Inferior parietal cortex (tissue), 1 donor: ENCODE results near the gene HIVEP2.
A peak's percentile ranks its signal among the peaks of the same experiment; 100 is the strongest.

Source experiments
- DNase-seq: peaks from one replicate; pipeline ENCODE4 v3.0.0-alpha.2; 2016; ENCODE audit errors: extremely low spot score

The HIVEP2 gene

DNA sequence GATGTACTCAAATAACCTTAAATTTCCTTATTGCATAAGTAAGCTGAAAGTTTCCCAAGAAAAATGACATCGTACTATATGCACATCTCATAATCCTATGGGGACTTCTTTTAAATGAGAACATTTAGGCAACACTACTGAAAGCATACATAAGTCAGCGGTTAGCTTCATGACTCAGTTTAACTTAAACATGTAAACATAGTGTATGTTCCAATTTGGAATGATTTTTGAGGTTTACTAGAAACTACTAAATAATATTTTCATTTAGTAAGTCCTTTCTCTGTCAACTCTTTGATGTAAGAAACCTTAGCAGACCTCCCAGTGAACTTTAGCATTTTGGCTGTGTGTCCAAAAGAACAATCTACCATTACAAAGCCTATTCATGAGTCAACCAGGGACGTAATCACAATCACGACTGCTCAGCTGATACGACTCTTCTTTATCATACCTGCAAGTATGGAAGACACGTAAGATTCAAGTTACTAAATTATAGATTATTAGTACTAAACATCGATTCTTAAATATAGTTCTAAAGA, 19.3 kb downstream of the HIVEP2 start:
- no peak for DNase-seq

DNA sequence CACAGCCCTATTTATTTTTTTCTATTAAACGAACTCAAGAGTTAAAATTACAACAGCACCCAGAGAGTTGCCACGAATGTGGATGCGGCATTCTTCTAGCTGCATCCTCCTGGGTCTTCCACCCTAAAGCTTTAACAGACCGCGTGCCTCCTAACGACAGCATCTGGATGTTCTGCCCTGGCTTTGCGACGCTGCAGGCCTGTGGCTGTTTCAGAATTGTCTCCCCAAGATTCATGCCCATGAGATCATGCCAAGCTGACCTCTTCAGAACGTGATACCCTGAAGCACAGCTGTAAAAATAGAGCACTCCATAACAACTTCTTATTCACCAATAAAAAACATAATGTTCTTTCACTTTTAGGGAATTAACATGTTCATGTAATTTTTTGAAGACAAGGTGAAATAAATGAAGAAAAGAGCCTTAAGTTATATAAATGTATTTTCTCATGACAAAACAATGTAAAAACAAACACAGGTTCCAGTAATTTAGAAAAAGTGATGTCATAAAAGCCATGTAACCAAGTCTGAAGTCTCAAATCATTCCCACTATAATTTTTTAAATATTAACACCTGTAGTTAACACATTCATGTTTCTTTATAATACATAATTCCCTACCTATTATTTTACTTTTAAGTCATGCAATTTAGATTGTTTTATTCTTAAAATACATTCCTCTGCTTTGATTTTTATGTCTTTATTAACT, 26.5 kb downstream of the HIVEP2 start:
- DNase-seq, result no peak

DNA sequence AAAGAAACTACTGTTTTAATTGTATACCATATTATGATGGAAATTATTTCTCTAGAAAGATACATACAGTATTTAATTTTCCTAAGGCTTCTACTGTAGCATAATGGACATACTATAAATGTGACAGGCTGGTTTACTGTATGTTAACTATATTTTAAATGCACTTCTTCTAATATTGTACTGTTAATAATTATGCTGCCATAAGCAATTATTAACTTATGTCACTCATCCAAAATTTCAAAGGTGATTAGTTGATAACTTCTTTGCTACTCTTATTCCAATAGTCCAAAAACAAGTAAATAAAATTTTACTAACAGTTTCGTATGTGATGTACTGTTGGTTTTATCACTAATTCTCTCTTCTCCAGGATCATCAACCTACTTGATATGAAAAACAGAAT, 28.1 kb downstream of the HIVEP2 start:
- DNase-seq, result no peak

DNA sequence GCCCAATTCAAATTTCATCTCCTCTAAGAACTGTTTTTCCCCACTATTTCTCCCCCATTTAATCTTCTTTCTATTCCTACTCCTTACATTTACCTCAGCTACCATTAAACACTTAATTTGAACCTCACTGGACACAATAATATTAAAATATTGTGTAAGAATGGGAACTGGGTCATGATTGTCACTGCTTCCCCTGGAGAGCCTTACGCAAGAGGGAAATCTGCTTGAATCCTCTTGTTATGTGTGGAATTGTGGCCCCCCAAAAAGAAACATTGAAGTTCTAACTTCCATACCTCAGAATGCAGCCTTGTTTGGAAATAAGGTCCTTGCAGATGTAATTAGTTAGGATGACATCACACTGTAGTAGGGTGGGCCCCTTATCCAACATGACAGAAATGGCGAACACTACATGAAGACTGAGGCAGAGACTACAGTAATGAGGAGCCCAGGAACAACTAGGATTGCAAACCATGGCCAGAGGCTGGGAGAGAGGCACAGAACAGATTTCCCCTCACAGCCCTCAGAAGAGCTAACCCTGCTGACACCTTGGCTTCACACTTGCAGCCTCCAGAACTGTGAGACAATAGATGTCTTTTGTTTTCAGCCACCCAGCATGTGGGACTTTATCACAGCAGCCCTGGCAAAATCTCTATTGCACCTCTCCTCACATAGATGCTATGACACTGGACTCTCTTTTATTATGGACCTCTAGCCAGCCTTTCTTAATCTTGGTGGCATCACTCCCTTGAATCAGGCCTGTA, 29.9 kb downstream of the HIVEP2 start:
- DNase-seq, result no peak

DNA sequence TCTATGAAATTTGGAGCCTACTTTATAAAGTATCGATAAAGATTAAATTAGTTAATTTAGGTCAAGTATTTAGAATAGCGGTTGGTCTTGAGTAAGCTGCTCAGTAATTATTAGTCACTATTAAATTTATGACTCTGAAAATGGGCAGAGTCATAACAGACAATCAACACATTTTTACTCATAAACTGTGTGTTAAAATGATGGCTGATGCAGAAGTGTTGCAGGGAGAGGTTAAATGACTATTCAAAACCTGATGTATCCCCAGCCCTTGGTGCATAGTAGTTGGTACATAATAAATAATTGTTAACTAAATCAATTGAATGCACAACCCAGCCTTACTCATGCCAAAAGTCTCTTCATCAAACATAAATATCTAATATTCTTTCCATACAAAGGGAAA, 30.6 kb downstream of the HIVEP2 start:
- no peak for DNase-seq

DNA sequence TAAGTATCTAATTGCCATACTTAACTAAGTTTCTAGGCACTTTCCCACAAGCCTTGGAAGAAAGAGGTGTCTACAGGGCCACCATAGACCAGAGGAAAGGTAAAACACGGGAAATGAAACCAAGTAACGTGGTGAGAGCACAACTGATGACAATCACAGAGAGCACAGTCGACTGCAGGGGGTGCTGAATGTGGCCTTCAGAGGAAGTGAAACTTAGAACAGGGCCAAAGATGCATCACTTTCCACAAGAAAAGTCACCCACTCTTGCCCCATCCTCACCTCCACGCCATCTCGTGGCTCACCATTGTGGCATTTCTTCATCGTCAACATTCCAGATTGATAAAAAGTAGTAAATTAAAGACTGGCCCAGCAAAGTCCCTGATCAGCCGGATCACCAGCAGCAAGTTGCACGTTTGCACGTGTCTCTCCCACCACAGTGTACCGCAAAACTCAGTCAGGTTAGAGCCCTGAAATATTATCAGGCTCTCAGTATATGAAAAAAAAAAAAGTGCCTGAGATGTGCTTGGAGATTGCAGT, 31.4 kb downstream of the HIVEP2 start:
- DNase-seq, result no peak

DNA sequence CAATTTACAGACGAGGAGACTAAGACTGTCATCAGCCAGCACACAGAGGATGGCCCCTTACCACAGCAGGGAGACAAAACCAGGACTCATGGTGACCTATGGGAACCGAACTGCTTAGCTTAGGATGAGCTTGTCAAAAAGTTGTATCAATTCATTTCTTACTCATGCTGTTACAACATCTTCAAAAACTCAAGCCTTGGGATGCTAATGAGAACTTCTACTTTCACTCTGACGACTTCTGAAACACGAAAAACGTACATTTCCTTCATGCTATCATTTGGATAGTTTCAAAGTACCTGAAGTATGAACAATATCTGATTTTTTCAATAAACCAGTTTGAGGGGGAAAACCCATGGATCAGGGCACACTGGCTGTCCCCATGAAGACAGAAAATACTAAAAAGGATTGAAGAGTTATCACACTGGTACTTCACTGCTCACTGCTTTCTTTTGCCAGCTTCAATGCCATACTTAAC, 31.9 kb downstream of the HIVEP2 start:
- no peak for DNase-seq

DNA sequence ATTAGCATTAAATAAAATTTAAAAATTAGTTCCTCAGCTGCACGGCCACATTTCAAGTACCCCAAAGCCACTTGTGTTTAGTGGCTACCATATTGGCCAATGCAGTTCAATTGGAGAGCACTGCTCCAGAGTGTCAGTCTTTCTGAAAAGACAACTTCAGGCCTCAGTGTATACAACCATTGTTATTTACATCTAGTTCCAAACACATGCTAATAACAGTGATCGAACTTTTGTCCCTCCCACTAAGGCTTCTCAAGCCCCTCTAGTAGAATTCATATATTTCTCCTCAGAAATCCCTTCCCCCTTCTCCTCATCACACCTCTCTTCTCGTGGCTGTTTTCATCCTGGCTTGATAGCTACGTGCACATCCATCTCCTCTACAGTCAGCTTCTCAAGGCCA, 32.9 kb downstream of the HIVEP2 start:
- no peak for DNase-seq

DNA sequence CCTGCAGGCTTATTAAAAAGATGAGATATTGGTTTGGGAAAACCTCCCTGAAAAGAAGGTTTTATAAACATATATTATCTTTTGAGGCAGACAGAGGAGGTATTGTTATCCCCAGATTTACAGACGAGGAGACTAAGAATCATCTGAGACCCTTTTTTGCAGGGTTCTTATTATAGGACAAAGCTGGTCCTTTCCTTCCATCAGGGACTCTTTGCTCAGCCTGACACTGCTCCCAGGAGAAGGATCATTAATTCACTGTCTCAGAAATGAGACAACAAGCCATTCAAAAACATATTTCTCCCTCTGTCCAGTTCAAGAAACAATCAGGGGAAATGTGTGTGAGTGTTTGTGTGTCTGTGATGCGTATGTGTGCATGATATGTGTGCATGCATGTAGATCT, 33.5 kb downstream of the HIVEP2 start:
- DNase-seq, result no peak

DNA sequence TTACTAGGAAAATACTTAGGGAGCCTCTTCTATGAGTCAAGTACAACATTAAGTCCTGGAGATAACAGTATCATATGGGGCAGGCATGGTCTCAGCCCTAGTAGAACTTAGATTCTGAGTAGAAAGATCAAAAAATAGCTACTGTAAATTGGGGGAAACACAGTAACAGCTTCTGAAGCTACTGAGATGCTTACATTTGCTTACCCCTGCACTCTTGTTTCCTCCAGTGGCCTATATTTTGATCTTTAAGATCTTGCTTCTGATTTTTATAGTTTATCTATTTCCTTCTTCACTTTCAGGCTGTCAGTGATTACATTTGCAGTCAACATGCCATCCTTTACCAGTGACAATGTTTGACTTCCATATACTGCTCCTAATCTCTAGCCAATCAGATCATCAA, 35.3 kb downstream of the HIVEP2 start:
- DNase-seq, result no peak

DNA sequence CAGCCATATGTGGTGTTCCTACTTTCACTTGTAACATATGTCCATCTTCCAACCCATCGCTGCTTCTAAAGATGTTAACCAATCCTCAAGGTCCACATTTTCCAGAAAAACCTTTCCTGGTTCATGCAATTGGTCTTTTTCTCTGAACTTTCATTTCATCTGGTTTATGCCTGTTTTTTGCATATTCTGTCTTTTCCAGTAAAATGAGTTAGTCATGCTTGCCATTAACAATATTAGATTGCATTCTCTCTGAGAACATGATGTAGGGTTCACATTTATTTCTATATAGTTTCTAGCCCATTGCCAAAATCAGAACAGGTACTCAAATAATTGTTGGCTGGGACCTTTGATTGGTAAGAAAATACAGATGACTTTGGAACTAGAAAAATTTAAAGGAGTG, 36.7 kb downstream of the HIVEP2 start:
- DNase-seq, result no peak

DNA sequence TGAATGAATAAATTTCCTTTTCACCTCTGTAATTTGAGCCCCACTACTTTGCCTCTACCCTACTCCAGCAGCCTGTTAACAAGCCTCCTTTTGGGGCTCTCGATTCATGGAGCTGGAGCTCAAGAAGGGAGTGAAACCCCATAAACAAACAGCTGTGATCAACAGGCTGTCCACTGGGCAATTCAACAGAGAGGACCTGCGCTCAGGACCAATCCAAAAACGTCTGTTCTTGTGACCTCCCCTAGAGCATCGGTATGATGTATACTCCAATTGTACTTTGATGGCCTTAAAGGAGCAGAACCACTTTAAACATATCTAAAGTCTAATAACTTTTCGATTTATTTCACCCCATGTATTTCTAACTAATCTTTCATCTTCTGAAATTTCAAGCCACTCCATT, 37.4 kb downstream of the HIVEP2 start:
- no peak for DNase-seq

DNA sequence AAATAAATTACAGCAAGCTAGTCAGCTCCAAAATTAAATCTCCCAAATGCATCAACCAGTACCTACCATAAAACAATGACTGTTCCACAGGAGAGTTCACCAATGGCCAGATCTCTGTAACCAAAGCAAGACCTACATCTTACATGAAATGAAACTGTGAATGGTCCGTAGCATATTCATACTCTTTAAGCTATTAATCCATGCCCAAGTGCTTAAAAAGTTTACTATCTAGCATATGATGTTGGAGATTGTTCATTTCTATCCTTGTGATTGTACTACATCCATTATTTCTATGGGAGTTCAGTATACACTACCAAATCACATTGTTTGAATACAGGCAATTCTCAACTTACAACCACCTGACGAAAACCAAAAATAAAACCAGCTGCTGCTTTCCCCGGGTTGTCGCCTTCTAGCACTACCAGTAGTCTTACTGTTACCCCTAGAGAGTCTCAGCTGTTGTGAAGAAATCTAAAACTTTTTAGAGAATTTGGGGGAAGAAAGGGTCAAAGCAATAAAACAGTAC, 38.0 kb downstream of the HIVEP2 start:
- no peak for DNase-seq

DNA sequence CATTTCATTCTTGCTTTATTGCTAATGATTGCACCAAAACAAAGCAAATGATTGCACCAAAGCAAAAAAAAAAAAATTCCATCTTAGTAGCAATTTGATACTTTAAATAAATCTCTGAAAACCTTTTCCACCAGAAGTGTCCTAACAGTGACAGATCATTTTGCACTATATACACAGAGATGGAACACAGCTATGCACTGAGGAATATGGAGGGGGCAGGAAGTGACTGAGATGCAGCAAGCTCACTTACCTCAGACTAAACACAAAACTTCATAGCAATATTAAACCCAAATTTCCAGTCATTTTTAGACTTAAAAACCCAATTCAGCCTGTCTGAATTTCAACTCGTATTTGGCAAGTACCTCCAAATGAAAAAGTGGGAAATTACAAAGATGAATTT, 41.2 kb downstream of the HIVEP2 start:
- no peak for DNase-seq

DNA sequence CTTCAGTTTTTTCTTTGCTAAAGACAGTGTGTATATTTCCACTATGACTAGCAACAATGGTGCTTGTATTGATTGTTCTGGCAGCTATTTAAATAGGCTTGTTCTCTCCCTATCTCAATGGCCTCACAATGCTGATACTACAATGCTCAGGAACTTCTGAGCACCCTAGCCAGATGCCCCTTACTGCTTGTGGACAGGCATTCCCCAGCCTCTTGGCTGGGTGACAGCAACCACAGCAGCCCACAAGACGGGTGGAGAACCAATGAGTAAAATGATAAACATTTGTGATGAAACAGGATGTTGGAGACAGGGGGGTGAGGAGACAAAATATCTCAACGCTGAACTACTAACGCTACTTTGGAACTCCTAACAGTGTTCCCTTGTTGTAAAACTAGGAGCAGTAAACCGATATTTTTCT, 42.3 kb downstream of the HIVEP2 start:
- DNase-seq, result peak; percentile 43

DNA sequence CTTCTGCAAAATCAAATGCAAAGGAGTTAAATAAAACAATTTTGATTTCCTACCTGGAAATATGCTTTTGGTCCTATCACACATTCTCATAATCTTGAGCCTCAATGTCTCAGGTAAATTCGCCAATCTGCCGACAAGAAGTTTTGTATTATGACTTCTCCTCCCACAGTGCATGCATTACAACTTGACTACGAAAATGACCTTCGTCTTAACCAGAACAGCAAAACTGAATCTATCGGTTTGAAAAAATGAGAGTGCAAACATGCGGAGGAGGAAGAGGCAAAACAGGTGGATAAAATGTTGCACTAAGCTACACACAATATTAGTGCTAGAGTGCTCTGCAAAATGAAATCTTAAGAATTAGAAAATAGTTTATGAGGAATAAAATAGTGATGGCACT, 43.4 kb downstream of the HIVEP2 start:
- no peak for DNase-seq

DNA sequence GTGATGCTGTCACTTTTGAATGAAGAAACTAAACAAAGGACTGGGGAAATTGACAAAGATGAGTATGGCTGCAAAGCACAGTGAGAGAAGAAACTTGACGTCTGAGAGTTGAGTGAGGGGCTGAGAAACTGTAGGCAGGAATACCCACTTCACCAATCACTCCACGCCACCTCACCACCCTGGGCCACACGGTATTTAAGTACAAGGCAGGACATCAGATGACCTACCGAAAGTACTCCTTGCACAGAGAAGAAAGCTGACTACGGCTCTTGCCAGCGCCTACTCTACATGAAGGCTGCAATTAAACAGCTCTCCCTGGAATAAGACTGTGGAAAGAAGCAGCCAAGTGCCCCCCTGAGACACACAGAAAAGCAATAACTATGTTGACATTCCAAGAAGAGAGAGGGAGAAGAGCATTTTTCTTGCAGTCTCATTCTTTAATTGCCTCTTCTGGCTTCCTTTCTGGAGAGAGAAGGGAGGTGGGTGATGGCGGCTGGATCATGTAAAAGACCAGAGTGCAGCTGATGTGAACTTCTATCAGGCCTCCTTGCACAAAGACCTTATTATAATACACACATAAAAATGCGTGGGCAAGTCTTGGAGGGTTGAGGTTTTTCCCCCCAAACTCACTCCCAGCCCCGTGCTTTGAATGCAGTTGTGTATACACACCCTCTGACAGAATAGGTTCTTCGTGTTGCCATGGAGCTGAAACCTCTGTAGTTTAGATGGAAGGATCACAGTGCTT, 44.6 kb downstream of the HIVEP2 start:
- no peak for DNase-seq

DNA sequence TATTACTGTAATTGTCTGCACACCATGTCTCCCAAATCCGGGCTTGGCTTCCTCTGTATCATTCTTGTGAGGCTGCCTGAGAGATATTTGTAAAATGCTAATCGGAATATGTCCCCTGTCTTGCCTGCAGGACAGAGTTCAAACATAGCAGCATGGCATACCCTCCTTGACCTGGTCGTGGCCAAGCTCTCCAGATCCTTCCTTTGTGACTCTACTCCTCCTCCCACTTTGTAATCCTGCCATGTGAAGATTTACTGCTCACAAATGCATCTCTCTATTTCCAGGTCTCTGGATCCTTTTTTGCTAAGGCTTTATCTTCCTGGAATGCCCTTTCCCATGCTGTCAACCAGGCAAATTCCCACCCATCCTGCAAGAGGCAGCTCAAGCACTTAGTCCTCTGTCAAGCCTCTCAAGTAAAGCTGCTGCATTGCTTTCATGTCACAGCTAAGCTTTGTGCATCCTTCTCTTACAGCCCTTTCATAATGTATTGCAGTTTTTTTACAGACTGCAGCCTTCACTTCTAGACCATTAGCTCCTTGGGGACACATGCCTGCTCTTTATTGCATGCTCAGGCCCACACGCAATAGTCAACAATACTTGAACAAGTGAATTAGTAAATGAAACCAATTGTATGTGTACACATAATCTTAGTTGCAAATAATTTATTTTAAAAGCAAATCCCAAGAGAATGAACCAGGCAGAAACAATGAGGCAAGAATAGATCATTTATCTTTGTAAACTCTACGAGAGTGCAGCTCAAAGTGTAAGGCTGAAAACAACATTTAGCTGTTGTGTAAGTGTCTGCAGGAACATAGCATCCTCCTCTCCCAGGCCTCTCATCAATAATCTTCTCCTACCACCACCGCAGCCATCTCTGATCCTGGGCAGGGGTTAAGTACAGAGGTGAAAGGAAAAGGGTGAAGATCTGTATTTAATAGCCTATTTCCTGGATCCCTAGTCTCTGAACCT, 45.8 kb downstream of the HIVEP2 start:
- no peak for DNase-seq

DNA sequence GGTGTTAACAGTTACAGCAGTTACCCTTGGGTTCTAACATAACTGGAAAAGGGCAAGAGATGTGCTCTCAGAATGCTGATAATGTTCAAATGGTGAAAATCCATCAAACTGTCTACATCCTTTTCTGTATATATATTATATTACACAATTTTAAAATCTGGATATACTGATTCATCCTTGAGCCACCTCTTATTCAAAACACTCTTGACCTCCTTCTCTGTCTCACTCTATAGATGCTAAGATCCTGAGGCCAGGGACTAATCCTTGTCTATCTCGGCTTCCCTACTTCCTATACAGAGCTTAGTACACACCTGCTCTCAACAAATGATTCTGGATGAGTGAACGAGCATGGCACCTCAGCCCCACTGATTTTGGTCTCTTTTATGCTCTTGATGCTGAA, 47.3 kb downstream of the HIVEP2 start:
- no peak for DNase-seq

DNA sequence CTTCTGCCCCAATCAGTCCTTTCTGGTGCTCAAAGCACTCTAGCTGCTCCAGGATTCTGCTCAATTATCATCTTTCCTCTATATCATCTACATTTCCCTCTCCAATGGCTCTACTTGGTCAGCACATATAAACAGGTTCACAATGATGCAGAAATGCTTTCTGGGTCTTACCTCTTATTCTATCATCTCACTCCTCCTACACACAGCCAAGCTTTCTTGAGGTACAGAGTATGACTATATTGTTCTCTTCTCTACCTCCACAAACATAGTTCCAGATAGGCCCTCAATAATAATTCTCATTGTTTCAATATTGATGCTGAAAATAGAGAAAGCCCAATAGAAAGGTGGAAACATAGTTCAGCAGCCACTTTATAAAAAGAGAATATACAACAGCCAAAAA, 48.2 kb downstream of the HIVEP2 start:
- no peak for DNase-seq

DNA sequence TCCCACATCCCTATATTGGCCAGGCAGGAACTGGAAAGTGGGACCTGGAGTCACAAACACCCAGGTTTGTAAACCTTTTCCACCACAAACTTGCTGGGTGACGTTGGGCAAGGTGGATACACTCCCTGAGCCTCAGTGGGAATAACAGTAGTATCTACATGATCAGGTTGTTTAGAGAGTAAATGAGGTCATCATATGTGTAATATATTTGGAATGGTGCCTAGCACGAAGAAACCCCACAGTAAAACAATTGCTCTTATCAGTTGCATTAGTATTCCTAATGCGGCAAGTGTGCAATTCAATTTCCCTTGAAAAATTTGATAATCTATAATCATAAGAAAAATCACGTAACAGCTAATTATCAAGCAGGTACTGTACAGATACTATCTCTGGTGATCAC, 51.9 kb downstream of the HIVEP2 start:
- DNase-seq, result no peak
